Measurements from ENCODE around the gene PPP1R3A. TPM values are rescaled to one million over a fixed set of nuclear protein-coding genes. Genes with fewer than 3 reads are reported as not detected.
"Not testable (repeated sequence)": the region's sequence is repeated elsewhere in the genome, so short reads cannot be mapped to it uniquely, and the experiment has no call there.

Gene PPP1R3A, protein sequence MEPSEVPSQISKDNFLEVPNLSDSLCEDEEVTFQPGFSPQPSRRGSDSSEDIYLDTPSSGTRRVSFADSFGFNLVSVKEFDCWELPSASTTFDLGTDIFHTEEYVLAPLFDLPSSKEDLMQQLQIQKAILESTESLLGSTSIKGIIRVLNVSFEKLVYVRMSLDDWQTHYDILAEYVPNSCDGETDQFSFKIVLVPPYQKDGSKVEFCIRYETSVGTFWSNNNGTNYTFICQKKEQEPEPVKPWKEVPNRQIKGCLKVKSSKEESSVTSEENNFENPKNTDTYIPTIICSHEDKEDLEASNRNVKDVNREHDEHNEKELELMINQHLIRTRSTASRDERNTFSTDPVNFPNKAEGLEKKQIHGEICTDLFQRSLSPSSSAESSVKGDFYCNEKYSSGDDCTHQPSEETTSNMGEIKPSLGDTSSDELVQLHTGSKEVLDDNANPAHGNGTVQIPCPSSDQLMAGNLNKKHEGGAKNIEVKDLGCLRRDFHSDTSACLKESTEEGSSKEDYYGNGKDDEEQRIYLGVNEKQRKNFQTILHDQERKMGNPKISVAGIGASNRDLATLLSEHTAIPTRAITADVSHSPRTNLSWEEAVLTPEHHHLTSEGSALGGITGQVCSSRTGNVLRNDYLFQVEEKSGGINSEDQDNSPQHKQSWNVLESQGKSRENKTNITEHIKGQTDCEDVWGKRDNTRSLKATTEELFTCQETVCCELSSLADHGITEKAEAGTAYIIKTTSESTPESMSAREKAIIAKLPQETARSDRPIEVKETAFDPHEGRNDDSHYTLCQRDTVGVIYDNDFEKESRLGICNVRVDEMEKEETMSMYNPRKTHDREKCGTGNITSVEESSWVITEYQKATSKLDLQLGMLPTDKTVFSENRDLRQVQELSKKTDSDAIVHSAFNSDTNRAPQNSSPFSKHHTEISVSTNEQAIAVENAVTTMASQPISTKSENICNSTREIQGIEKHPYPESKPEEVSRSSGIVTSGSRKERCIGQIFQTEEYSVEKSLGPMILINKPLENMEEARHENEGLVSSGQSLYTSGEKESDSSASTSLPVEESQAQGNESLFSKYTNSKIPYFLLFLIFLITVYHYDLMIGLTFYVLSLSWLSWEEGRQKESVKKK
- total RNA-seq (2014; rRNA removed; shearing (Covaris generic)), result not detected in 2 replicates

DNA sequence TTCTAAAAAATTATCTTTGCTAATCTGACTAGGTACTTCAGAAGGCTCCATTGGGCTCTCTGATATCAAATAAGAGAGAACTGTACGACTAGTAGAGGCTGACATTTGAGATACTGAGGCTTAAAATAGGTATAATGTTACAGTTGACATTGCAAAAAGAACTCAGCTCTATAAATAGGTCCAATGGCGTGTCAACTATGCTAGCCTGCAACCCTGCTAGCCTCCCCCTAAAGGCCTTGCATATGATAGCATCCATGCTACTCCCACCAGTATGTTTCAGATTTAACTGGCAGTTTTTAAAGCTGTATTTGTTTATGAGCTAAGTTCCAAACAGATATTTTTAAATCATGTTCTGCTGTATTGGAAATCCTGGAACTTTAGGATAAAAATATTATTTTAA lies at the start of gene PPP1R3A:
Gene PPP1R3A, minus strand, starts transcription at position 64 of the 400 bp plus-strand sequence. Its CDS starts 13 bp downstream, at position 51.
- no peak for DNase-seq (ENCODE audit: low read depth)

DNA sequence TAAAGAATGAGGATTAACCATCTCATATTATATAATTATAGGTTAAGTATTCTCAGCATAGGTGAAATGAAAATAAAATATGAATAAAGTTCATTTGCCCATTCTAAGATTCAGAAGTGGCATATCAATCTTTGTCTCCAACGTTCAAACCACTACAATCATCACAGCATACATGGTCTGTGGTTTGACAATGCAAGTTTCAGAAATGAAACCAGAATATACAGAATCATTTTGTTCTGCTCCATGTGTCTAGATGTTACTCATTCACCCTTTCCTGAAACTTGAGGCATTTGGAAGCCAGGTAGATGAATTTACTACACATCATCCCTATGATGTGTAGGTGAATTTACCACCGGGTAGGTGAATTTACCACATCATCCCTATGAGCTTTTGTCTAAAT lies 44.5 kb upstream of the PPP1R3A start:
- DNase-seq (ENCODE audit: low read depth), result no peak

DNA sequence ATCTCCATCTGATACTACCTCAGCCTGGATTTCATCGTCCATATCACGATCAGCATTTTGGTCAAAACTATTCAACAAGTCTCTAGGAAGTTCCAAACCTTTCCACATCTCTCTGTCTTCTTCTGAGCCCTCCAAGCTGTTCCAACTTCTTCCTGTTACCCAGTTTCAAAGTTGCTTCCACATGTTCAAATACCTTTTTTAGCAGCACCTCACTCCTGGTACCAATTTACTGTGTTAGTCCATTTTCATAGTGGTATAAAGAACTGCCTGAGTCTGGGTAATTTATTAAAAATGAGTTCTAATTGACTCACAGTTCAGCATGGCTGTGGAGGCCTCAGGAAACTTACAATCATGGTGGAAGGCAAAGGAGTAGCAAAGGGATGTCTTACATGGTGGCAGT lies 41.1 kb upstream of the PPP1R3A start:
- DNase-seq (ENCODE audit: low read depth), result no peak

DNA sequence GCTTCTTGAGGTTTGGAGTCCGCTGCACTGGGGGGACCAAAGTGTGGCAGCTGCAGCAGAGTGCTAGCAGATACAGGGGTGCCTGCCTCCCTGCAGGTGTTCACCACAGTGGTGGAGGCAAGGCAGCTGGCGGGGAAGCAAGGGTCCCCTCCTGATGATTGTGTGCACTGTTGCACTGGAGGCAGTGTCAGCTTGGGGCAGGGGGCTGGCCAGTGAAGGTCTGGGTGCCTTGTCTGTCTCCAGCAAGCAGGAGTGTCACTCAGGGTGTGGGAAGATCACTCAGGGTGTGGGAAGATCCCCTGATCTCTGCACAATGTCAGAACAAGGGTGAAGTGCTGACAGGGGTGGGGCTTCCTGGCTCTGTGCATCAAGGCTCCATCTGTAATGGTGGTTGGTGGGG lies 36.3 kb upstream of the PPP1R3A start:
- DNase-seq (ENCODE audit: low read depth), result no peak

DNA sequence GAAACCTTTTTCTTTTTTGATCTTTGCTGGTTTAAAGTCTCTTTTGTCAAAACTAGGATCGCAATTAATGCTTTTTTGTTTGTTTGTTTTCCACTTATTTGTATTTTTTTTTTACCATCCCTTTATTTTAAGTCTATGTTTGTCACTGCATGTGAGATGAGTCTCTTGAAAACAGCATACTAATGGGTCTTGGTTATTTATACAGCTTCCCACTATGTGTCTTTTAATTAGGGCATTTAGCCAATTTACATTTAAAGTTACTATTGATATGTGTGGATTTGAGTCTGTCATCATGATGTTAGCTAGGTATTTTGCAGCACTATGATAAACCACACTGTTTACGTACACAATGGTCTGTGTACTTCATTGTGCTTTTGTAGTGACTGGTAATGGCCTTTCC lies 34.7 kb upstream of the PPP1R3A start:
- no peak for DNase-seq (ENCODE audit: low read depth)

DNA sequence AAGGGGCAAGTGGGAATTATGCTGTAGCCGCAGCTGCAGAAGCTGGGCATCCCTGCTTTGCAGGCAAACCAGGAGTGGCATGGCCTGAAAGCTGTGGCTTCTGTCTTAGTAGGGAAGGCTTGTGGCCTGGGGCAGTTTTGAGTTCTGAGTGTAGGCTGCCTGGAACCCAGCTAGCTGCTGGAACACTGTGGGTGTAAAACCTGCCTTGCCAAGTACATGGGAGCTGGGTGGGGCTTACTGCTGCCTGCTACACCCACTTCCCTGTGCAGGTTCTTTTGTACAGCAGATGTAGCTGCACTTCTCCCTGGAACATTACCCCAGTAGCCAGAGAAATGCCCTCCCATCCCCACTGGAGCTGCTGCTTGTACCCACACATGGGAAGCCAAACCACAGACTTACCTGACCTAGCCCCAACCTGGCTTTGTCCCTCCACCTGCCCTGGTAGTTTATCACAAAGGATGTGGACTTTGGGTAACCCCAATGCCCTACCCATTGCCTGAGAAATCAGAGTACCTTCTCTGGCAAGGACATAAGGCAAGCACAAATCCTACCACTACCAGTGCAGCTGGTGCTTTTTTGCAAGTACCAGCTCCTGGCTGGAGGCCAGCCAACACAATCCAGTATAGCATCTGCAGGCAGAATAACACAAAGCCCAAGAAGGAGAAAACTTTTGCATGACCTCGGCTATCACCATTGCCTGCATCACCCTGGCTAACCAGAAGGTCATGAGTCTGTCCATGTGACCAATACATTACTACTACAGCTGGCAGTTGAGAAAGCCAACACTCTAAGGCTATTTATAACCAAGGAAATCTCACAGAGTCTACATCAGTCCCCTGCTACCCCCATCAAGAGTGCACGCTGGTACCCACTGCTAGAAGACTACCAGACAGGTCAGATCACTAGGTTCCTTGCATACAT lies 26.5 kb upstream of the PPP1R3A start:
- no peak for DNase-seq (ENCODE audit: low read depth)

DNA sequence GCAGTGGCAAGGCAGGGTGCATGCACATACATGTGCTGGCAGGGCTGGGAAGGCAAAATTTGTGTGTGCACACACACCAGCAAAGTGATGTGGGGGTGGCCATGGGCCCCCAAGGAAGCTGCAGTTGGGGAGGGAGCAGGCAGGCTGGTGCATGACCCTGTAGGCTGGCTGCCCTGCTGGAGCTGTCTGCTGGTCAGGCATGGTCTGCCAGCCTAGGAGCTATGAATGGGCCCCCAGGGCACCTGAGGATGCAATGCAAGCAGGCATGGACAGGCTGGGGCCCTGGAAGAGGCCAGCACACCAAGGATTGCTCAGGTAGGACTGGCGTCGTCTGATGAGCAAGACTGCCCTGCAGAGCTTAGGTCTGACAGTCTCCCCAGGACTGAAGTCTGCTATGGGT lies 18.2 kb upstream of the PPP1R3A start:
- no peak for DNase-seq (ENCODE audit: low read depth)

DNA sequence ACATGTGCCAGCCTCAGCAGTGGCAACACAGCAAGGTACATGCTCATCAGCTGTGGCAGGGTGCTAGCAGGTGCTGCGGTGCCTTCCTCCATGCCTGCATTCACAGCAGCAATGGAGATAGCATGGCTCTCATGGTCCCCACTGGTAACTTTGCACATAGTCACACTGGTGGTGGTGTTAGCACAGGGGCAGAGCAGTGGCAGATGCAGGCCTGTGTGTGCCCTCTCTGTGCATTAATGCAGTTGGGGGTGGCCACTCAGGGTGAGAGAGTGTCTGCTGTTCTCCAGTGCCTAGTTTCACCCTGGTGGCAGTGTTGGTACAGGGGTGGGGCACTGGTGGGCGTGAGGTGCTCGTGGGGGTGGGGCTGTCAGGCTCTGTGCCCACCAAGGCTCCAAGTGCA lies 17.7 kb upstream of the PPP1R3A start:
- DNase-seq (ENCODE audit: low read depth), result no peak

DNA sequence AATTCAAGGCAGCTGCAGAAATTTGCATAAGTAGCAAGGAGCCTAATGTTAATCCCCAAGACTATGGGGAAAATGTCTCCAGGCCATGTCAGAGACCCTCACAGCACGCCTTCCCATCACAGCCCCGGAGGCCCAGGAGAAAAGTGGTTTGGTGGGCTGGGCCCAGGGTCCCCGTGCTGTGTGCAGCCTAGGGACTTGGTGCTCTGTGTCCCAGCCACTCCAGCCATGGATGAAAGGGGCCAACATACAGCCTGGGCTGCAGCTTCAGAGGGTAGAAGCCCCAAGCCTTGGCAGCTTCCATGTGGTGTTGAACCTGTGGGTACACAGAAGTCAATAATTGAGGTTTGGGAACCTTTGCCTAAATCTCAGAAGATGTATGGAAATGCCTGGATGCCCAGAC lies 10.6 kb upstream of the PPP1R3A start:
- DNase-seq (ENCODE audit: low read depth), result not testable (repeated sequence)

DNA sequence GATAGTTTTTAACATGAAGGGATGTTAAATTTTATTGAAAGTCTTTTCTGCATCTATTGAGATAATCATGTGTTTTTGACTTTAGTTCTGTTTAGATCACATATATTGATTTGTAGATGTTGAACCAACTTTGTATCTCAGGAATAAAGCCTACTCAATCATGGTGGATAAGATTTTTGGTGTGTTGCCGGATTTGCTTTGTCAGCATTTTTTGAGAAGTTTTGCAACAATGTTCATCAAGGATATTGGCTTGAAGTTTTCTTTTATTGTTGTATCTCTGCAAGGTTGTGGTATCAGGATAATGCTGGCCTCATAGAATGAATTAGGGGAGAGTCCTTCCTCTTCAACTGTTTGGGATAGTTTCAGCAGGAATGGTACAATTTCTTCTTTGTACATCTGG lies 9.3 kb upstream of the PPP1R3A start:
- no peak for DNase-seq (ENCODE audit: low read depth)

DNA sequence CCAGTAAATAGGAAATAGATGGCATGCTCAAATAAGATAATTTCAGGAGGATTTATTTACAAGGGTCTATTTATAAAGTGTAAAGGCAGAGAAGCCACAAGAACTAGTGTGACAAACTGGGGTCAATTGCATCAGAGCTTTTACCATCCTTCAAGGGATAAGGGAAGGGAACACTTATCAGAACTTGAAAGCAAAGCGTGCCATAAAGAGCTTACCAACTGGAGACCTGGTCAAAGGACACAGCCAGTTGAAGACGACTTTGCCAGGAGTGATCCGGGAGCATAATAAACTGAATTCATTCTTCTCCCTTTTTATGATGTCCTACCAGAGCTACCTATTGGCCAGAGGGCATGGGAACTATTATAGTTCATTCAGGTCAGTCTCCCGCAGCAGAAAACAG lies 3.2 kb upstream of the PPP1R3A start:
- DNase-seq (ENCODE audit: low read depth), result no peak

DNA sequence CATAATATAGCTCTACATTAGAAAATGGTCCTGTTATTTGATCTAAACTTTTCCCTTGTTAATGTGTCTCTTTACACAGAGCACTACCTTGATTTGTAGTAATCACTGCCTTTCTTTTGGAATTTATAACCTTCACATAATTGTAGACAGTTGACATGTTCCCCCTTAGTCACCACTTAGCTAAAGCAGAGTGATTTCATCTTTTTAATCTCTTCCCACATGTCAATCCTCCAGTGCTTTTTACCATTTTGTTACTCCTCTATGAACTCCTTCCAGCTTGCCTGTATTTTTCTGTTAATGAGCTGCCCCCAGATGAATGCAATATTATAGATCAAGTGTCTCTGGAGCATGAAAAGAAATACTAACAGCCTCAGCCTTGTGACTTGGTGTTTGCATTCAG lies 2.6 kb upstream of the PPP1R3A start:
- DNase-seq (ENCODE audit: low read depth), result no peak

DNA sequence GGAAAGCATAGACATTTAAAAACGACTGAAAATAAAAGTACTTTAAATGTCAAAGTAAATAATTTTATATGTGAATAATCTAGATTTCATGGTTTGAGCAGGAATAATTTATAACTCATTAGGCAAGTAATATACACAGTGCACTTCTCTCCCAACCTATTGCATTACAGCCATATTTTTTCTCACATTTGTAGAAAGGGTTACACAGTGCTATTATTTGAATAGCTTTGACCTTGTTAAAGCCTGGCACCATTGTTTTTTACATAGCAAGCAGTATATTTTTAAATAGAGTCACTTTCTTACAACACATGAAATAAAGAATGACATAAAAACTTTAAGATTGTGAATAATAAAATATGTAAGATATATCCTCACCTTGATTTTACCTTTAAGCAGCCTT lies 969 bp downstream of the PPP1R3A start:
- no peak for DNase-seq (ENCODE audit: low read depth)

DNA sequence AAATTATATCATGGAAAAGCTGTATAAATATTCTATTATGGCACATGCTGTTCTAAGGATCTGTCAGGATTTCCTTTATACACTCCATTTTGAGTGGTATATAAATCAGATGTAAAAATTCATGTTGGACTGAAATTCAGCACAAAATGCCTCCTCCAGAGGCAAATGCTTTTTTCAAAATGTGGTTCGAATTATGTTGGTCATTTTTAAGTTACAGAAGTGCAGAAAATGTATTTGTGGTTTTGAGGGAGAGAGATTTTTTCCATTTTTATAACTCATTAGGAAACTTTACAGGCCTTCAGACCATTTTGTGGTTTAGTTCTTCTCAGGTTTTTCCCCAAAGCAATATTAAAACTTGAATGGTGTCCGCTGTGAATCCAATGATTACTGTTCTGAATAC lies 2.9 kb downstream of the PPP1R3A start:
- no peak for DNase-seq (ENCODE audit: low read depth)

DNA sequence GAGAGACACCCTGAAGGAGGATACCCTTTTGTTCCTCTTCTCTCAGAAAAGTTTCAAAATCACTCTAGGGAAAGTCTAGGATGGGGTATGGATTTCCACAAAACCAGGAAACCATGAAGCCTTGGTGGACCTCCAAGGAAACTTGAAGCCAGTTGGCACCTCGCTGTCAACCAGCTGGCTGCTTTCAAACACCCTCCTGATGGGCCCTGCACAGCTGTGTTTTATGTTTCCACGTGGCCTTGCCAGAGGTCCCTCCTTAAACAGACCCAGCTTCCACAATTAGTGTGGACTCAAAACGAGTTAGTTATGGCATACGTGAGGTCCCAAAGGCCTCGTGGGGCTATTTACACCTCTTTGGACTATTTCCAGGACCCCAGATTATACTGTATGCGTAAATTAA lies 5.9 kb downstream of the PPP1R3A start:
- no peak for DNase-seq (ENCODE audit: low read depth)

DNA sequence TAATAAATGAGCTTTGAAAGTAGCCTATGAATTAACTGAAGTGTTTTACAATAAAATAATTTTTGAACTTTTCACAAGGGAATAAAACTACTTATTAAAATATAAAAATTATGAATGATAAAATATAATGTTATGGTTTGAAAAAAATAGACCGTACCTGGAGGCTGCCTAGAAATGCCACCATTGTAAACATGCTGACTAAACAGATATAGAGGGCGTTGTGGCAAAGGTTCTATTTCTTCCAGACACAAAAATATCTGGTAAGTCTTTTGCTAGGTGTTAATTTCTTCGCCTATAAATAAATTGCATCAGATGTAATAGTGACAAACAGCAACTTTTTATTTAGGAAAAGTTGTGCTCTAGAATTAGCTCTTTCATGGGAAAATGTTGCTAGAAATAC lies 11.2 kb downstream of the PPP1R3A start:
- DNase-seq (ENCODE audit: low read depth), result no peak

DNA sequence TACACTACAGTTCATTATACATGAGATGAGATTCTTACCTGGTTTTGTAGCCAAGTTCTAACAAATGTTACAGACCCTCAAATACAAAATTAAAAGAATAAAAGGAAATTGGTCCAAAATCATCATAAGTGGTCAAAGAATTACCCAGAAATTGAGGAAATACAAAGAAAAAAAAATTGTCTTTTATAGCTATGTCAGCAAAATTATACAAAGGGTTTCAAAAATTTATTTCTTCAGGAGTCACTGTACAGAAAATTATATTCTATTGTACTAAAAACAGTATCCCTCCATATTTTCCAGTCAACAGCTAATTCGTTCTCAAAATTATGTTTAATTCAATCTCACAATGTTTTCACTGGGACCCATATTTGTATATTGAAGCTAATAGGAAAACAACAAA lies 14.3 kb downstream of the PPP1R3A start:
- DNase-seq (ENCODE audit: low read depth), result no peak

DNA sequence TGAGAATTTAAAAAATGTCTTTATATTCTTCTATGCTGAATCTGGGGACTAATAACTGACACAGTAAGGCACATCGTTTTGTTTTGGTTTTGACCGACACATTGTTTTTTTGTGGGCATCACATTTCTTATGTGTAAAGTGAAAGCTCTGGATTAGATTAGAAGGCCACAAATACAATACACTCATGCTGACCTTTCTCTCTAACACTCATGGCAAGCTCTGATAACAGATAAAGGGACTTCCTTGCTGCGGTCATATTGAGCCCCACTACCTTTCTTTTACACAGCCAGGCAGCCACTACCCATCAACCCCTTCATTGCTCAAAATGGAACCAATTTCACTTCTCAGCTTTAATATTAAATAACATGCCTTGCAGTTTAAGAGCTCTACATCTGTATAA lies 26.0 kb downstream of the PPP1R3A start:
- DNase-seq (ENCODE audit: low read depth), result no peak

DNA sequence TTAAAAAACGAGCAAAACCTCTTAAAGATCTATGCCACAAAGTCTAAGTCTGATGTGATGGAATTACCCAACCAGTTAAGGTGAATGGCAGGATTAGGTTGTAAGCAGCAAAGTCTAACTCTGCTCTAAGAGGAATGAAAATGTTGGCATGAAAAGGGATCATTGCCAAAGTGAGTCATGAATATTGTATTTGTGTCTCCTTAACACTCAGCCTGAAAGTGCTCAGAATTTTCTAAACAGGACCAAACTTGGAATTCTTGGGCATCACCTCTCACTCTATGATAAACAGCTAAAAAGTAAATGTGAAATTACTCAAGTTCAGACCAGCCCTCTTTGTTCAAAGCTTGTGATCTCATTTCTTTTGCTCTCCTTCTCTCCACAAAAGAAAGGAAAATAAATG lies 27.0 kb downstream of the PPP1R3A start:
- peak; percentile 19 for DNase-seq (ENCODE audit: low read depth)

DNA sequence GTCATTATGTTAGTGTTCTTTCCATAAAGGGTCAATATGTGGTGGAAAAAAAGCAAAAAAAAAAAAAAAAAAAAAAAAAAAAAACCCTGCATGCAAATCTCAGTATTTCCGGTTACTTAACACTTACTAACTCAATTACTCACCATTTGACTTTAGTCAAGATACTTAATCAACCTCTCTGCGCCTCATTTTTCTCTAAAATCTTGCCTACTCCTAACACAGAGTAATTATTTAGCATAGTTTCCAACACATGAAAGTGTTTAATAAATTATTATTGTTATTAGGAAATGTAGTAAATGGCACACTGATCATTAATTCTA lies 27.8 kb downstream of the PPP1R3A start:
- DNase-seq (ENCODE audit: low read depth), result no peak

DNA sequence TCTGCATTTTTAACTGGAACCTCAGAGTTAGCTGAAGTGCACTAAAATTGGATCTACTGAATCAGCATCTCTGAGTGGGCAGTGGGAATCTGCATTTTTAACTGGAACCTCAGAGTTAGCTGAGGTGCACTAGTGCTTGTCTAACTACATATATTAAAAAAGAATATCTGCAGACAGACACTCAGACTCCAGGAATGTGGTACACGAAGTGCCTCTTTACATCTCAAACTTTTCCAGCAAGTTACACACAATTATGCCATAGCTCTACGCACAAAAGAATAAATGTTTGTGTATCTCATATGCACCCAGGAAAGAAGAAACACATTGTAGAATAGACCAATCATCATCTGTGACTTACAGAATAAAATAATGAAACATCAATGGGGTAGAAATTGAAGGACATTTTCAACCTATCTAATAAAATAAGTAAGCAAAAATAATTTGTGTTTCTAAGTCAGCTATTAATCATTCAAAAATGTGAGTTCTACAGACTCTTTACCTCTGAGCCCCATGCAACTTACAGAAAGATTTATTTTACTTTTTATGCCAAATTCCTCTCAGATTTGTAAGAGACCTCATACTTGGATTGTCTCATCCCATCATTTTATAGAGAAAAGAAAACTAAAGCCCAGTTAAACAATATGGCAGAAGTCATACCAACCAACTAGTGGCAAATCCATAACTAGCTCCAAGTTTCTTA lies 28.3 kb downstream of the PPP1R3A start:
- DNase-seq (ENCODE audit: low read depth), result no peak

Data from RPMI7951 (cell line).